KOPT-K1 (cell line): ENCODE data around the gene ST6GALNAC5.

Experiments
- H3K27ac ChIP-seq: fragments of 200-600 bp; sonication (generic); 2 replicates; pipeline ENCODE4 v1.5.1; 2016; ENCODE audit warnings: antibody characterized with exemption, mild to moderate bottlenecking, low read depth, low read length; ENCODE audit not compliant: poor library complexity, severe bottlenecking
- H3K36me3 ChIP-seq: fragments of 200-600 bp; sonication (generic); 2 replicates; pipeline ENCODE4 v1.5.1; 2017; ENCODE audit warnings: antibody characterized with exemption, mild to moderate bottlenecking, low read length, moderate library complexity; ENCODE audit not compliant: insufficient read depth
- H3K9me3 ChIP-seq: fragments of 200-600 bp; sonication (generic); 2 replicates; pipeline ENCODE4 v1.5.1; 2017; ENCODE audit warnings: antibody characterized with exemption, low read length, mild to moderate bottlenecking; ENCODE audit not compliant: insufficient read depth, poor library complexity, severe bottlenecking

ST6GALNAC5 gene

DNA sequence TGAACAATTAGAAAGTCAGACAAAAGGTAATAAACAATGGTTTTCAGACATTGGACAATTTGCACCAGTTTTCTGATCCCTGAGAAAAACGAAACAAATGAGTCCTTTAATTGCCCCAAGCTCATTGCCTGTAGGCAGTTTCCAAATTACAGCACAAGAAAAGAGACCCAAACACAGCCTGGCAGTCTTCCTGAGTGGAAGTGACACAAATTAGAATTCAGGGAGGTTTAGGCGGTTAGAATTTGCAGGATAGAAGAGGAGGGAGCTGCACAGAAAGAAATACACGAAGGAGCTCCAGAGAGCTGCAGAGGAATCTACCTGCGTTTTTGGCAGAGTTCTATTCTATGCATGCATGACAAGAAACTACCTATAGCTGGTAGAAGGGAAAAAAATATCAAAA, 236.2 kb downstream of the ST6GALNAC5 start:
- H3K36me3 ChIP-seq, result no peaks in the 10 kb centered on the region
- no peaks in the 10 kb centered on the region for H3K9me3 ChIP-seq
- H3K27ac ChIP-seq, result no peak overlapping the region

DNA sequence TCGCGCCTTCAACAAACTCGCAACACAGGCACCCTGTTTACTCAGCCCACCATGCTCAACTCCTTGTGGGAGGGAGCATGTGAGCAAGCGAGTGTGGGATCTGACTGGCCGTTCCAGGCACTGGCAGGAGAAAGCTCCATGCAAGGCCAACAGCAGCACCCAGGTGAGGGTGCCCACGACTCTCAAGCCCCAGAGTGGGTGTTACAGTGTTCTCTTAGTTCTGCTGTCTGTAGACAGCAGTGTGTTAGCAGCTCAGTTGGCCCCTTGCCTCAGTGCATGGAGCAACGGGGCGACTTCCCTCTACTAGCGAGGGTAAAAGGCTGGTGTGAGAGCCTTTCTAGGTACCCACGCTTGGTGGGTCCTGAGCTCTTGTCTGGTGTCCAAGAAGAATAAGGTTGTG, 237.4 kb downstream of the ST6GALNAC5 start:
- no peak overlapping the region for H3K27ac ChIP-seq
- no peaks in the 10 kb centered on the region for H3K9me3 ChIP-seq
- no peaks in the 10 kb centered on the region for H3K36me3 ChIP-seq
